CD4-positive, alpha-beta T cell treated with Interleukin-6 at 100 ng/mL for 8 hours (primary cell): ENCODE results near the gene GNMT.
"Not testable (repeated sequence)": the region's sequence is repeated elsewhere in the genome, so short reads cannot be mapped to it uniquely, and the experiment has no call there.

ENCODE experiments used
- DNase-seq: peaks from one replicate; pipeline ENCODE4 v3.0.0-alpha.2; 2020; ENCODE audit warnings: mixed read lengths, low spot score

Gene GNMT

DNA sequence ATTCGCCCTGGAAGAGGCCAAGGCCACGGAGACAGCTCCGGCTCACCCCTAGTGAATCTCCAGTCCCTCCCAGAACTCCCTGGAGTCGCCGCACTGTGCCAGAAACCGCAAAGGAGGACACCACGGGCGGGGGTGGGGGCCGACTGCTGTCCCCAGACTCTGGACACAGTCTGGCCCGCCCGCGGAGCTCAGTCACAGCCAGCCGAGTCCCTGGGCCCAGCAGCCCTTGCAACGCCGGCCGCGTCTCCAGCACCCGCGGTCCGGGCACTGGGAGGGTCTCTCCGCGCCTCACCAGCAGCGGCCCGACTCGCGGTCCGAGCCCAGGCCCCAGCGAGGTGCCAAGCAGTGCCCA lies 17.9 kb downstream of the GNMT start:
- no peak for DNase-seq

DNA sequence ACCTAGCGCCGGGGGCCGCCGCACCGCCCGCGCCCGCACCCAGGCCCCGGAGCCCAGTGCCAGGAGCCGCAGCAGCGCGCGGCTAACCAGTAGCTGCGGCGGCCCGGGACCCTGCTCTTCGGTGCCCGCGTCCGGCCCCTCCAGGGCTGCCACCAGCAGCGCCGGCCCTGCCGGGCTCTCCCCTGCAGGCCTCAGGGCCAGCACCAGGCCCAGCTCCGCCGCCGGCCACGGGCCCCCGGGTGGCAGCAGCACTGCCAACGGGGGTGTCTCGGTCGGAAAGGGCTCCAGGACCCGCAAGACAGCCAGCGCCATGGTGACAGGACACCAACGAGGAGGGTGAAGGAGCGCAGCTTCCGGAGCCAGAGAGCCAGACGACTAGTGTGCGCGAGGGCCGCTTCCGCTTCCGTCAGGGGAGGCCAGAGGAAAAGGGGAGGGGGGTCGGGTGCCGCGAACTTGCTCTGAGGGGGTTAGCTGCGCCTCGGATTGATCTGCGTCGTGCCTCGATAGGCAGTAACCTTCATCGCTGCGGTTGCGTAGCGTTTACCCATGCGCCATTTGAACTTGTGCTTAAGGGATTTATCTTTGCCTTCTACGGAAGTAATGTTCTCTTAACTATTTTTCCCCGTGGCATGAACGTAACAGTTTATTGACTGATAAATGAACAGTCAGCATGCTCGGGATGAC lies 18.4 kb downstream of the GNMT start, which contains the start of gene PEX6:
PEX6 (minus strand) TSS at position 343 of the 684 bp plus-strand sequence; CDS start at position 312, 31 bp downstream.
- DNase-seq: peak; percentile 93

DNA sequence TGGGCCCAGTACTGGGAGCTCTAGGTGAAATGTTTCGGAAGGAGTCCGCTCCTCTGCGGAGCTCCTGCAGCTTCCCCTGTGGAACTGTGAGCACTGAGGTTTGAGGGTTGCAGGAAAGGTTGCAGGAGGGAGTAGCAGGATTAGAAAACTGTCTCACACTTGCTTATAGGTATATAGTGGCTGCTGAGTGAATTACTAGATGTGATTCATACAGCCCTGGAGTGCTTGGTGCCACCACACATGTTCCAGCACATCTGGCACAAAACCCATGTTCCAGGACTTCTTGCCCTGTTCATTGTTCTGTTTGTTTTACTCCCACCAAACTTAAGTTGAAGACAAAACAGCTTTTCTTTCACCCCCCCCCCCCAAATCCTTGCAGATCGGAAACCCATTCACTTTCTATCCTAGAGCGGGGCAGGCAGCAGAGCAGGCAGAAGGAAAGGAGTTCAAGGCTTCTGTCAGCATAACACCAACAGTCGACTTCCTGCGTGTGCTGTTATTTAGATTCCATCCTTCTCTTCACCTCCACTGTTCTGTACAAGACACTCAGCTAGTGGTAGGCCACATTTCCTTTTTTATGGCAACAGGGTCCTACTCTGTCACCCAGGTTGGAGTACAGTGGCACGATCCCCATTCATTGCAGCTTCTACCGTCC lies 19.1 kb downstream of the GNMT start:
- peak; percentile 7 for DNase-seq

DNA sequence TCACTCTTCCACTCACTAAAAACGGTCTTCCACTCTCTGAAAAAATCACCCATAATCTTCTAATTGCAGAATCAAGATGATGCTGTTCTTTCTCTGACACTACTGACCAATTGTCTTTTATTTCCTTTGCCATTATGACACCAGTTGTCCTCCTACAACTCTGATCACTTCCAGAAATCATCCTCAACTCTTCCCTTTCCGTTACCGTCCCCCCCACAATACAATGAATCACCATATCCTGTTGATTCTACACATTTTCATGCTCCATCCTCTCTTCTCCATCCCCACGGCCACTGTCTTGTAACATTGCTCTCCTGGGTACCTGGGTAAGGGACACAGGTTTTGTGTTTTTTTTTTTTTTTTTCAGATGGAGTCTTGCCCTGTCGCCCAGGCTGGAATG lies 21.3 kb downstream of the GNMT start:
- DNase-seq: no peak

DNA sequence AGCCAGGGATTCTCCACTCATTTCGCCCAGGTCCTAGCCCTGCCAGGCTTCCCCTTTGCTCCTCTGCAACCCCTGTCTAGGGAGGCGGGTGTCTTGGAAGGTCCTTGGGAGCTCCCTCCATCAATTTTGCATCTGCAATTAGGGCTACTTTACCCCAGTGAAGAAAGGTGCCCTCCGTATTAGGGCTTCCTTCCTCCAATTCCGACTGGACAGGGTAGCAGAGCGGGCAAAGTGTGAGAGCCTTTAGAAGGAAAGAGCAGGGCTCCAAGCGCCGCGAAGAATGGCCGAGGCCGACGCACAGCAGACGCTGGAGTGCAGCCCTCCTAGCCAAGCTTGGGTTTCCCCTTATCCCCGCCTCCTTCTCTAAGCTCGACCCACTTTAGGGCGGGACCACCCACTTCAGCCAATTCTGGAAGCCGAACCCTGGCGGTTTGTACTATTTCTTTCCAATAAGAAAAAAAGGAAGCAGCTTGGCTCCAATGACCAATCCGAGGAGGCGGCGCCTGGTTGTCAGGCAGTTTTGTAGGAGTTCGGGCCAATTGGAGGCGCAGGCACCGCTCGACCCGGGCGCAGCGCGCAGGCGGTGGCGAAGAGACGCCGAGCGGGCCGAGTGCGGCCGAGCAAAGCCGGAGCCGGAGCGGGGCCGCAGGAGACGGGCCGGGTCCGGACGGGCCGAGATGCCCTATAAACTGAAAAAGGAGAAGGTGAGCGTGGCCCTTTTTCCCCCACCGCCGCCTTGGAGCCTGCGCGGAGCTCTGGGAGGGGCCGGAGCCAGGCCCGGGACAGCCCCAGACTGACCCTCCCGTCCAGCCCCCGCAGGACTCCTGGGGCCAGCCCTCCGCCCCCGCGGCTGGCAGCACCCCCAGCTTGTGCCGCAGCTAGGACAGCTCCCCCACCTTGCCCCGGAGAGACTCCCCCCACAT lies 23.7 kb downstream of the GNMT start, which contains the start of gene PPP2R5D:
PPP2R5D (plus strand) TSS at position 570 of the 923 bp plus-strand sequence; CDS start at position 678, 108 bp downstream.
- peak; percentile 98 for DNase-seq

DNA sequence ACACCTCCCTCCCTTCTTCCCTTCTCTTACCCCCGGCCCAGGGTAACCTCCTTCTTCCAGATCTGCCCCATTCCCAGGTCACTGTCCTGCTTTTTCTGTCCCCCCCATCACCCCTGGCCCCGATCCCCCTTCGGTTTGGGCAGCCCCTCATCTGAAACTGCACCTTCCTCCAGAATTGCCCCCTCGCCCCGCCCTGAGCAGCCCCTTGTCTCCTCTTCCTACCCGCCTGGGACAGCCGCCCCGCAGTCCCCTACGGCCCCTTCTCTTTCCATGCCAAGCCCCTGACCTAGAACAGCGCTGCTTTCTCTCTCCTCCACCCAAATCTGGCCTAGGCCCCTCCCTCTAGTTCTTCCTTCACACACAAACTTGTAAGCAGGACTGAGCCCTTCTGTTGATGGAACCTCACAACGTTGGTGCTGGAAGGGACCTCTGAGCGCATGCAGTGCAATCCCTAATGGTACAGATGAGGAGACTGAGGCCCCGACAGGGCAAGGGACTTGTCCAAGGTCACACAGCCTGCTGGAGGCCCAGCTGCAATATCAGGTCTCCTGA lies 24.4 kb downstream of the GNMT start:
- peak; percentile 11 for DNase-seq

DNA sequence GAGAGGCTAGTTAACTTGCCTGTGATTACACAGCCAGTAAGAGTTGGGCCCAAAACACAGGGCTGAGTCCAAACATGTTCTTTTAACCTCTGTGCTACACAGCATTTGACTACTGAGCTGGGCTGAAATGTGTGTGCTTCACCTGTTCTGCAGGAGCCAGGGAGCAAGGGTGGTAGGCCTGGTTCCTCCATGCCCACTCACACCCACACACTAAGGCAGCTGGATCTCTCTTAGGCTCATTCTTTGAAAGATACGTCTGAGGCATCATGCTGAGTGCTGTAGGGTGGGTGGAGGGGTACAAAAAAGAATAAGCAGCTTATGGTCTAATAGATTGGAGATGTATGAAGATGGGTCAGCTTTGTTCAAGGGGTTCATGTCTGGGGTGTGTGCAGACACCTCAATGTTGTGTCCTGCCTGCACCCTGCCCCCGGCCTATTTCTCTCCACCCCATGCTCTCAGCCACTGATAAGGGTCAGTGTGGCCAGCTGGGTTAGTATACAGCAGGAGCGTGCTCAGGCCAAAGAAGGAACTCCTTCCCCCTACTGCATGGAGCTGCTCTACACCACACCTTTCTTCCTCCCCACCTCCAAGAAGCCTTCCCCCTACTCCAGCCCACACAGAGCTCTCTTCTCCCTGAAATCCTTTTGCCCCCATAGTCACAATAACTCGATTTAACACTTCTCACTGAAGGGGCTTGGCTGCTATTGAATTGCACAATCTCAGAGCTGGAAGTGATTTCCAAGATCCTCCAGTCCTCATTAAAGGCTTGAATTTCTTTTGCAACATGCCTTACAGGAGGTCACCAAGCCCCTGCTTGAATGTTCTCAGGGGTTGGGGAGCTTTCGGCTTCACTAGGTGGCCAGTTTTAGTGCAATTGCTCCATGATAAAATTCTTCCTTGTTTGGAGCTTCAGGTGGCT lies 27.2 kb downstream of the GNMT start:
- no peak for DNase-seq

DNA sequence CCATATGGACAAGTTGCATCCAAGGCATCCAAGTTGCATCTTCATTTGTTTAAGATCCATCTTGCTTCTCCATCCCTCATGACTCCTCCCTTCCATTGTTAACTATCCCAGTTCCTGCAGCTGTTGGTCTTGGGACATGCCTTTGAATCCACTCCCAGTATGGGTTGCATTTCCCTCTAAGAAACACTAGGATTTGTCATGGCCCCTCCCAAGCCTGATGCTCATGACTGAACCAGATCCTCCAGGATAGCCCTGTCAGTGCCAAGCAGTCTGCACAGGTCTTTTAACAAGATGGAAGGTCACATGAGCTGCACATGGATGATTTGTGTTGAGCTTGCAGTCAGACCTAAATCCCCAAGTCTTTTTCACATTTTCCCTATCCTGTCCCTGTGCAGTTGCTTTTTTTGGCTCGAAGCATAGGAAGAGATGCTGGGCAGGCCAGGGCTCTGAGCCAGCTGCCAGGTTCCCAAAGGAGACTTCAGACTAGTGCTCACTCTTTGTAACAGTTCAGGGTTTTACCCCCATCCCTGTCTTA lies 28.0 kb downstream of the GNMT start:
- DNase-seq: no peak

DNA sequence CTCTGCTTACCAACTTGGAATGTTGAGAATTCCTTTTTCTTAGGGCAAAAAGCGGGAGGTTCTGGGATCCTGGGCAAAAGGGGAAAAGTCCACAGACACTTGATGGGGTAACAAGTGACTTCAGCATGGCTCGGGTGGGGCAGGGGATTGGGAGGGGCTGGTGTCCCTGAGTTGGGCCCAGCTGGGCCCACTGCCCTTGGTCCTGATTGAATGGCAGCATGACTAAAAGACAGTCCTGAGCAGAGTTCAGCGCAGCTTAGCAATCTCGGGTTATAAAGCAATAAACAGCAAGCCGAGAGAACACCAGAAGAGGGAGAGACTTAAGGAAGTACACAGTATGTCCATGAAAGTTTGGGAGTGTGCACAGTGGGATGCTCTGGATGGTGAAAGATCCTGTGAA lies 29.4 kb downstream of the GNMT start:
- no peak for DNase-seq

DNA sequence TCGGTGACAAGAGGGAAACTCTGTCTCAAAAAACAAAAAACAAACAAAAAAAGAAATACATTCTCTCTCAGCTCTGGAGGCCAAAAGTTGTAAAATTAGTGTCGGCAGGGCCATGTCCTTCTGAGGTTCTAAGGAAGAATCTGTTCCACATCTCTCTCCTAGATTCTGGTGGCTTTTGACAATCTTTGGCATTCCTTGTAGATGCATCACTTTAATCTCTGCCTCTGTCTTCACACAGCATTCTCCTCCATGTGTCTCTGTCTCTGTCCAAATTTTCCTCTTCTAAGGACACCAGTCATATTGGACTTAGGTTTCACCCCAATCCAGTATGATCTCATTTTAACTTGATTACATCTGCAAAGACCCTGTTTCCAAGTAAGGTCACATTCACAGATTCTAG lies 32.9 kb downstream of the GNMT start:
- no peak for DNase-seq

DNA sequence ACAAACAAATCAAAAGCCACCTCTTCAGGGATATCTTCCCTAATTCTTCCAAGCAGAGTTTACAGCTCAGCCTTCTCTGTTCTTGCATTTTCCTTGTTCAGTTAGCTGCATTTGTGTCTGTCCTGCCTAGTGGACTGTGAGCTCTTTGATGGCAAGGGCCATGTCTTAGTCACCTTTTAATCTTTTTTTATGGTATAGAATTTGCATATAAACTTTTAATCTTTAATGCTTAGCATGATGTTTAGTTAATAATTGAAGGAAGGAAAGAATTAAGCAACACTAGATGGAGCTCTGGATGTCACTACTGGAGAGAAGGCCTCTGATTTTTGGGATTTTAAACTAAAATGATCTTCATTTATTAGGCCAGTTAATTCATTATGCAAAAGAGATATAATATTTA lies 36.0 kb downstream of the GNMT start:
- DNase-seq: no peak

DNA sequence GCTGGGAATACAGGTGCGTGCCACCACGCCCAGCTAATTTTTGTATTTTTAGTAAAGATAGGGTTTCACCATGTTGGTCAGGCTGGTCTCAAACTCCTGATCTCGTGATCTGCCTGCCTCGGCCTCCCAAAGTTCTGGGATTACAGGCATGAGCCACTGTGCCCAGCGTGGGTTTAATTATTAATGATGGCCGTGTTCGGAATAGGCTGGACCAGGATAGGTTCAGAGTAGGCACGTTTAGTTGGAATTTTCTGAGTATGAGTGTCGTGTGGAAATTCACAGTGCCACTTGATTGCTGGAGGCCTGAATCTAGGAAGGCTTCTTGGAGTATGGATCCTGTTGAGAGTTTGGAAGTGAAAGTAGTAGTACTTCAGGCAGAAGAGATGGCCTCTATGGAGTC lies 37.7 kb downstream of the GNMT start:
- not testable (repeated sequence) for DNase-seq

DNA sequence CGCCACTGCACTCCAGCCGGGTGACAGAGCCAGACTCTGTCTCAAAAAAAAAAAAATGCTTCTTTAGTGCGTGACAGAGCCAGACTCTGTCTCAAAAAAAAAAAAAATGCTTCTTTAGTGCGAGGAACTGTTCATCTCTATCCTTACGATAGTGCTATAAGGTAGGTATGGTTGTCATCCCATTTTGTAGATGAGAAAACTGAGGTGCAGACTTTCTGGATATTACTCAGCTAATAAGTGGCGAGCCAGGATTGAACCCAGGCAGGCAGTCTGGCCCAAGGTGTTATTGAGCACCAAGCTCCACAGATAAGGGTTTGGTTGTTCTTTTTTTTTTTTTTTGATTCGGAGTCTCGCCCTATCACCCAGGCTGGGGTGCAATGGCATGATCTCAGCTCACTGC lies 41.3 kb downstream of the GNMT start:
- no peak for DNase-seq

DNA sequence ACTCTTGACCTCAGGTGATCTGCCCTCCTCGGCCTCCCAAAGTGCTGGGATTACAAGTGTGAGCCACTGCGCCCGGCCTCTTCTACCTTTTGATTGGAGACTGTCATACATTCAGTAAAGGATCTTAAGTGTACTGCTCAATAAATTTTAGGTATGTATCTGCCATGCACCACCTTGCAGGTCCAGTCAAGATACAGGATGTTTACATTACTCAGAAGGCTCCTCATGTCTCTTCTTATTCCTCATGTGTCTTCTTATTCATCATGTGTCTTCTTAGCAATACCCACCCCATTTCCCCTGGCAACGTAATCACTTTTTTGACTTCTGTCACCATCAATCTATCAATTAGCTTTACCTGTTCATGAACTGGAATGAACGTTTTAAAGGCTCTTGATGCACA lies 45.3 kb downstream of the GNMT start:
- no peak for DNase-seq

DNA sequence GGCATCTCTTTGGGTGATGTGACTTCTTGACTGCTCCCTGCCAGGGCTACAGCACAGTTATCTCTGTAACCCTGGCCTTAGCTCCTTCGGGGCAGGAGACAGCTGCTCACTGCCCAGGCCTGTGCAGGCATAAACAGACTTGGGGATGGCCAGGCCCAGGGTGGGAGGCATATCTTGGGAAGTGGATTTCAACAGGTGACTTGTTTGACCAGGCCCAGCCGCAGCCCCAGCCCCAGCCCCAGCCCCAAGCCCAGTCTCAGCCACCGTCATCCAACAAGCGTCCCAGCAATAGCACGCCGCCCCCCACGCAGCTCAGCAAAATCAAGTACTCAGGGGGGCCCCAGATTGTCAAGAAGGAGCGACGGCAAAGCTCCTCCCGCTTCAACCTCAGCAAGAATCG lies 45.7 kb downstream of the GNMT start:
- no peak for DNase-seq

DNA sequence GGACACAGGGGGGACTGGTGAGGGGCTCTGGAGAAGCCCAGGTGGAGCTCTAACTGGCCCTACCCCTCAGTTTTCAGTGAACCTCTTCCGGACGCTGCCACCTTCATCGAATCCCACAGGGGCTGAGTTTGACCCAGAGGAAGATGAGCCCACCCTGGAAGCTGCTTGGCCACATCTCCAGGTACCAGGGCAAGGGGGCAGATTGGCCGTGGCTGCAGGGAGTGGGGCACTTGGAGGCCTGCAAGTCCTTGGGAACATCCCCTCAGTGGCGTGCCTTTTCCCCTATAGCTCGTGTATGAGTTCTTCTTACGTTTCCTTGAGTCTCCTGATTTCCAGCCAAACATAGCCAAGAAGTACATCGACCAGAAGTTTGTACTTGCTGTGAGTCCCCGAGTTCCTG lies 46.6 kb downstream of the GNMT start:
- DNase-seq: no peak

DNA sequence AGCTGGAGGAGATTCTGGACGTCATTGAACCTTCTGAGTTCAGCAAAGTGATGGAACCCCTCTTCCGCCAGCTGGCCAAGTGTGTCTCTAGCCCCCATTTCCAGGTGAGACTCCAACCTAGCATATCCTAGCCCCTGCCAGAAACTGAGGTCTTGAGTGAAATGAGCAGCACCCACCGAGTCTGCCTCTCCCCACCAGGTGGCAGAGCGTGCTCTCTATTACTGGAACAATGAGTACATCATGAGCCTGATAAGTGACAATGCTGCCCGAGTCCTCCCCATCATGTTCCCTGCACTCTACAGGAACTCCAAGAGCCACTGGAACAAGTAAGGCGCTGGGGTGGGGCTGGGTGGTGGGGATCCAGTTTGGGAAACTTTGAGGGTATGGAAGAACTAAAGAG lies 48.6 kb downstream of the GNMT start:
- no peak for DNase-seq

DNA sequence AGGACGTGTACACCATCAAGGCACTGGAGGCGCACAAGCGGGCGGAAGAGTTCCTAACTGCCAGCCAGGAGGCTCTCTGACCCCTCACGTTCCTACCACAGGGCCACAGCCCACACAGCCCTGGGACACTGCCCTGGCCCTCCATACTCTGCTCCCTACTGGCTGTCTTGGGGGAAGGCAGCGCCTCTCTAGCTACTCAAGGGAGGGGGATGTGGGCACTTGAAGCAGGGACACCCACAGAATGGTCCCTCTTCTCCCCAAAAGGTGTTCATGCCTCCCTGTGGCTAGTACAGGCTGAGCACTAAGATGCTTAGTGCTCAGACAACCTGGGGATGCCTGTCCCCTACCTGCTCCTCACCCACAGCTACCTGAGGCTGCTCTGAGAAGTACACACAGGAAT lies 50.7 kb downstream of the GNMT start:
- no peak for DNase-seq

DNA sequence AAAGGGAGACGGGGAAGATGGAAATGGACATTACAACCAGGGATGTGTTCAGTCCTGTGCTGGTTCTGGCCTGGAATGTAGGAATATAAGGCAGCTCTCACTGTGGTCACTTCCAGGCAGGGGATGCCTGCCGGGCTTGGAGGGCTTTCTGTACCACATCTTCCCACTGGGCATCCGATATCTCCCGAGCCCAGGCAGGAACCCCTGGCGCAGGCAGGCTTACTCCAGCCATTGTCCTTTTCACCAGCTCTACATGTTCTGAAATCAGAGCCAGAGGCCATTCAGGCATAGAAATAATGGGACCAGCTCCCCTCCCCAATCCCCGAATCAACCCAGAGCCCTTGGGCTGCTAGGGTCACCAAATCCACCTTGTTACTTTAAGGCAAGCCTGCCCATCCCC lies 51.8 kb downstream of the GNMT start:
- DNase-seq: no peak

DNA sequence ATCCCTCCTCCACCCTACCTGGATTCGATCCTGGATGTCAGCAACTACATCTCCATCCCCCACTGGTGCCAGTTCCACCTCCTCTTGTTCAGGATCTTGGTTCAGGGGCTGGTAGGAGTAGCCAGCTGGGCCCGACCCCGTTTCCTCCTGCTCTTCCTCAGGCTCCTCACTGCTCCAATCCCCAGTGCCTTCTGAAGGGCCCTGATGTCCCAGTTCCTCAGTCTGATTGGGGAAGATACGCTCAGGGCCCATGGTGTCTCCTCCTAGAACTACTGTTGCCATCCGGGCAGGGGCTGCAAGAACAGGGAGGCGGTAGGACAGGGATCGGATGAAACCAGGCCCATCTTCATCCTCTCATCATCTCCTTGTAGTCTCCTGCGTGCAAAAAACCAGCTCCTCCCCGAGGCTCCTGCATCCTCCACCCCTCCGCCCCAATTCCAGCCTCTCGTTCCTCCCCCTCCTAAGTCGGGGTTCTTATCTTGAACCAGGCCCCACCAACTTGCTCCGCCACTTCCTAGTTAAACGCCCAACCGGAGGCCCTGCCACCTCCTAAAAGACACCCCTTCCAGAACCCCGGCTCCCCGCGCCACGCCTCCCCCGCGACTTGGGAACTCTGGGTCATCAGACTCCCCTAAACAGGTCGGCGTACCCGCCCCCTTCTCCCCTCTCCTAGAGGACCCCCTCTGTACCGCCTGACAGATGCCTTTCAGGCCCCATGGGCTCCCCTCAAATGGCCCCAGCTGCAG lies 52.7 kb downstream of the GNMT start:
- DNase-seq: no peak
